Measurements from ENCODE around the gene ZNF365.

DNA sequence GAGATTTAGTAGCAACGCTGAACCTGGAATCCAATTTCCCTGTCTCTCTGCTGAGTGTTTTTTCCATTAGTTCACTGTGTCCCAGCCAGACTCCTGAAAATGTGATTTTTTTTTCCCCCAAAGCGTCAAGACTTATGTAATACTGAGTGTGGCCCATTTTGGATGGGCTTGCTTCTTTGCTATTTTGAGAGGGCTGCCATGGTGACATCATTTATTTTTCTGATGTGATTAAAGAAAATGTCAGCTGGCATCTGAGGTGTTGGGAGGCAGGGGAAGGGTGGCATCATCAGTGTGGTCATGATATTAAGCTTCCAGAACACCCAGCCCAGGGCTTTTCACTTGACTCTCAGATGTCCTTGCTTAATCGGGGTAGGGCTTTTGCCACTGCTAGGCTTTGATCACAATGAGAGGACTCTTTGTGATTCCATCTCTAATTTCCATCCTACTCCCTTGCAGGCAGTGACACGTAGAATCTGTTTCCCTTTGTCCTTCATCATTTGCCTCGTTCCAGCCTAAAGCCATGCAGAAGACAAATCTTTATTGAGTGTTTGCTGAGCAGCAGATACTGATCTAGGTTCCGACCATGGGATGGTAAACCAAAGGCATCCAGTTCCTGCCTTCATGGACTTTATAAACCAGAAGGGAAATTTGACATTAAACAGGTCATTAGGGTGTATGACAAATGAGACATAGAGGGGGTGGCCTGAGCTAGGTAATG lies 7.4 kb downstream of the ZNF365 start:
- TF ChIP-seq POLR2A (IDR thresholded peaks at IDR 0.05) (no peak), CTCF (IDR thresholded peaks at IDR 0.05) (no peak)

Measured in uterus (tissue), 2 donors.